Smooth muscle cell (in vitro differentiated cells): ENCODE results near the gene TBC1D12. TPM values are rescaled to one million over a fixed set of nuclear protein-coding genes. Genes with fewer than 3 reads are reported as not detected.

Experiments used
- DNase-seq: peaks from one replicate; lab custom pipeline; 2025; ENCODE audit not compliant: unreplicated experiment; lab: John Stamatoyannopoulos, UW
- H2AFZ ChIP-seq: fragments of 200-600 bp; sonication (generic); 2 replicates; pipeline ENCODE4 v1.6.0; 2016; ENCODE audit warnings: antibody characterized with exemption, low read depth, mild to moderate bottlenecking
- H3F3A ChIP-seq: fragments of 200-600 bp; sonication (generic); 2 replicates; pipeline ENCODE4 v1.6.0; 2017; ENCODE audit warnings: antibody characterized with exemption, low read depth
- H3K27ac ChIP-seq: fragments of 200-600 bp; sonication (generic); 2 replicates; pipeline ENCODE4 v1.5.1; 2016; ENCODE audit warnings: low read depth, mild to moderate bottlenecking
- H3K27me3 ChIP-seq: fragments of 200-600 bp; sonication (generic); 2 replicates; pipeline ENCODE4 v1.6.1; 2016; ENCODE audit warnings: low read depth, mild to moderate bottlenecking
- H3K36me3 ChIP-seq: fragments of 200-600 bp; sonication (generic); 2 replicates; pipeline ENCODE4 v1.5.1; 2016; ENCODE audit warnings: low read depth
- H3K4me1 ChIP-seq: fragments of 200-600 bp; sonication (generic); 2 replicates; pipeline ENCODE4 v1.5.1; 2016; ENCODE audit warnings: low read depth
- H3K4me2 ChIP-seq: fragments of 200-600 bp; sonication (generic); 2 replicates; pipeline ENCODE4 v1.6.0; 2016; ENCODE audit warnings: mild to moderate bottlenecking
- H3K4me3 ChIP-seq: fragments of 200-600 bp; sonication (generic); 2 replicates; pipeline ENCODE4 v1.5.1; 2016; ENCODE audit warnings: mild to moderate bottlenecking
- H3K79me2 ChIP-seq: fragments of 200-600 bp; sonication (generic); 2 replicates; pipeline ENCODE4 v1.6.0; 2016; ENCODE audit warnings: low read depth, mild to moderate bottlenecking
- H3K9ac ChIP-seq: fragments of 200-600 bp; sonication (generic); 2 replicates; pipeline ENCODE4 v1.6.0; 2016; ENCODE audit warnings: low read depth
- H3K9me3 ChIP-seq: fragments of 200-600 bp; sonication (generic); replicated peaks from 2 replicates; pipeline ENCODE4 v1.5.1; 2016; ENCODE audit warnings: low read depth
- H4K20me1 ChIP-seq: fragments of 200-600 bp; sonication (generic); 2 replicates; pipeline ENCODE4 v1.6.0; 2016; ENCODE audit warnings: low read depth
- WGBS: methylation state at CpG from one replicate; pipeline ENCODE4 v1.1.7; 2016; ENCODE audit warnings: low lambda C conversion rate; 5-methylcytosine and 5-hydroxymethylcytosine counted together
- polyA plus RNA-seq: library from polyadenylated mRNA; unstranded; fragments of >200 nt; fragmentation: Nextera tagmentation; extraction: Ambion mirVana; gene quantifications from 2 replicates; pipeline ENCODE4 v1.2.1, GENCODE V29; 2016
- total RNA-seq: library from RNA; depleted of rRNA; stranded (reverse); fragments of >200 nt; gene quantifications from 2 replicates; pipeline ENCODE4 v1.2.3, GENCODE V29; 2014
- TF ChIP-seq, protein P1 (sequence below): fragments of 200-600 bp; sonication (generic); IDR thresholded peaks from 2 replicates; pipeline ENCODE4 v1.5.1; 2017; ENCODE audit warnings: borderline replicate concordance, mild to moderate bottlenecking, antibody characterized with exemption; ENCODE audit not compliant: insufficient read depth, poor library complexity, severe bottlenecking

The TBC1D12 gene
- total and polyA plus RNA-seq, 2 experiments from 2014 or later = 3.8 to 9.4 TPM

DNA sequence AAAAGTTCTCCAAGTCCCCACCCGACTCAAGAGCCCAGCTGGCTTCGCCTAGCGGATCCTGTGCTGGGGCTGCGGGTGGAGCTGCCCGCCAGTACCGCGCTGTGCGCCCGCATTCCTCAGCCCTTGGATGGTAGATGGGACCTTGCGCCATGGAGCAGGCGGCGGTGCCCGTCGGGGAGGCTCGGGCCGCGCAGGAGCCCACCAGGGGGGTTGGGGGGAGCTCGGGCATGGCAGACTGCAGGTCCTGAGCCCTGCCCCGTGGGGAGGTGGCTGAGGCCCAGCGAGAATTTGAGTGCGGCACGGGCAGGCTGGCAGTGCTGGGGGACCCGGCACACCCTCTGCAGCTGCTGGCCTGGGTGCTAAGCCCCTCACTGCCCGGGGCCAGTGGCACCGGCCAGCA, 57.0 kb downstream of the TBC1D12 start:
- Histone ChIP-seq H3K36me3 (peaks cover 4% of the 10 kb centered on the region), H4K20me1 (no peaks in the 10 kb centered on the region), H3K4me3 (no peak overlapping the region), H2AFZ (no peak overlapping the region), H3F3A (no peaks in the 10 kb centered on the region), H3K27me3 (no peaks in the 10 kb centered on the region), H3K4me2 (no peak overlapping the region), H3K9me3 (peaks cover 12% of the 10 kb centered on the region), H3K27ac (no peak overlapping the region), H3K9ac (no peak overlapping the region), H3K4me1 (no peaks in the 10 kb centered on the region), H3K79me2 (no peaks in the 10 kb centered on the region)
- 99% methylated on average over 24 of the region's 25 CpGs for WGBS
- DNase-seq = no peak
- TF ChIP-seq, protein P1, sequence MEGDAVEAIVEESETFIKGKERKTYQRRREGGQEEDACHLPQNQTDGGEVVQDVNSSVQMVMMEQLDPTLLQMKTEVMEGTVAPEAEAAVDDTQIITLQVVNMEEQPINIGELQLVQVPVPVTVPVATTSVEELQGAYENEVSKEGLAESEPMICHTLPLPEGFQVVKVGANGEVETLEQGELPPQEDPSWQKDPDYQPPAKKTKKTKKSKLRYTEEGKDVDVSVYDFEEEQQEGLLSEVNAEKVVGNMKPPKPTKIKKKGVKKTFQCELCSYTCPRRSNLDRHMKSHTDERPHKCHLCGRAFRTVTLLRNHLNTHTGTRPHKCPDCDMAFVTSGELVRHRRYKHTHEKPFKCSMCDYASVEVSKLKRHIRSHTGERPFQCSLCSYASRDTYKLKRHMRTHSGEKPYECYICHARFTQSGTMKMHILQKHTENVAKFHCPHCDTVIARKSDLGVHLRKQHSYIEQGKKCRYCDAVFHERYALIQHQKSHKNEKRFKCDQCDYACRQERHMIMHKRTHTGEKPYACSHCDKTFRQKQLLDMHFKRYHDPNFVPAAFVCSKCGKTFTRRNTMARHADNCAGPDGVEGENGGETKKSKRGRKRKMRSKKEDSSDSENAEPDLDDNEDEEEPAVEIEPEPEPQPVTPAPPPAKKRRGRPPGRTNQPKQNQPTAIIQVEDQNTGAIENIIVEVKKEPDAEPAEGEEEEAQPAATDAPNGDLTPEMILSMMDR = no peak

- H2AFZ ChIP-seq = no peak overlapping the region
- 96% methylated on average over 1 of the region's 1 CpG for WGBS
- no peak overlapping the region for H3K27ac ChIP-seq
- TF ChIP-seq, protein P1 = no peak
- DNase-seq = no peak
- H3K9ac ChIP-seq = no peak overlapping the region
- no peaks in the 10 kb centered on the region for H3F3A ChIP-seq
- no peaks in the 10 kb centered on the region for H3K4me1 ChIP-seq
- H3K4me3 ChIP-seq = no peak overlapping the region
- H4K20me1 ChIP-seq = no peaks in the 10 kb centered on the region
- H3K27me3 ChIP-seq = no peaks in the 10 kb centered on the region
- H3K79me2 ChIP-seq = no peaks in the 10 kb centered on the region
- H3K36me3 ChIP-seq = peaks cover 4% of the 10 kb centered on the region
- peaks cover 7% of the 10 kb centered on the region for H3K9me3 ChIP-seq
- no peak overlapping the region for H3K4me2 ChIP-seq
Observed at GRCh38 chr10:94461503-94461902, 59.2 kb downstream of the TBC1D12 start.

DNA sequence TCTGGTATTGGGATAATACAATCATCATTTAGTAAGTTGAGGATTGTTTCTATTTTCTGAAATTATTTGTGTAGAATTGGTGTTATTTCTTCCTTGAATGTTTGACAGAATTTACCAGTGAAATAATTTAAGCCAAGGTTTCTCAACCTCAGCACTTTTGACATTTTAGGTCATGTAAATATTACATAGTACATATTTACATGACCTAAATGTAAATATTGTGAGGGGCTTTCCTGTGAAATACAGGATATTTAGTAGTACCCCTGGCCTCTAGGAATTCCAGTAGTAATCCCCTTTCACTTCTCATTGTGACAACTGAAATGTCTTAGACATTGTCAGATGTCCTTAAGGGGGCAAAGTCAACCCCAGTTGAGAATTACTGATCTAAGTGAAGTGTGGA, 59.8 kb downstream of the TBC1D12 start:
- peaks cover 4% of the 10 kb centered on the region for H3K36me3 ChIP-seq
- H3K27ac ChIP-seq = no peak overlapping the region
- no peaks in the 10 kb centered on the region for H3K79me2 ChIP-seq
- no peaks in the 10 kb centered on the region for H3K4me1 ChIP-seq
- no peaks in the 10 kb centered on the region for H4K20me1 ChIP-seq
- H3K9me3 ChIP-seq = peaks cover 7% of the 10 kb centered on the region
- no peaks in the 10 kb centered on the region for H3K27me3 ChIP-seq
- H2AFZ ChIP-seq = no peak overlapping the region
- H3K9ac ChIP-seq = no peak overlapping the region
- H3K4me3 ChIP-seq = no peak overlapping the region
- TF ChIP-seq, protein P1 = no peak
- no peak overlapping the region for H3K4me2 ChIP-seq
- H3F3A ChIP-seq = no peaks in the 10 kb centered on the region
- DNase-seq = no peak

DNA sequence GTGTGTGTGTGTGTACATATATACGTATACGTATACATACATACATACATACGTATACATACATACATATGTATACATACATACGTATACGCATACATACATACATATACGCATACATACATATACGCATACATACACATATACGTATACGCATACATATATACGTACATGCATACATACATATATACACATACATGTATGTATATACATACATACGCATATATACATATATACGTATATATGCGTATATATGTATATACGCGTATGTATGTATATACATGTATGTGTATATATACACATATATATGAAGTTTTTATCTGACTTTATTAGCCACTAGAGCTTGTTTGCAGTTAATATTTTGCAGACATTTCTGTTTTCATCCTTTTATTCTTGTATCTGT, 63.3 kb downstream of the TBC1D12 start:
- 89% methylated on average over 12 of the region's 15 CpGs for WGBS
- TF ChIP-seq, protein P1 = no peak
- Histone ChIP-seq H3K4me3 (no peak overlapping the region), H3K4me2 (no peak overlapping the region), H3K27ac (no peak overlapping the region), H3K9me3 (peaks cover 7% of the 10 kb centered on the region), H3K9ac (no peak overlapping the region), H3K4me1 (no peaks in the 10 kb centered on the region), H3K79me2 (no peaks in the 10 kb centered on the region), H3K27me3 (no peaks in the 10 kb centered on the region), H3F3A (no peaks in the 10 kb centered on the region), H3K36me3 (no peaks in the 10 kb centered on the region), H4K20me1 (peaks cover 11% of the 10 kb centered on the region), H2AFZ (no peak overlapping the region)
- DNase-seq = no peak
